ENCODE measurements around the gene HYAL2.

DNA sequence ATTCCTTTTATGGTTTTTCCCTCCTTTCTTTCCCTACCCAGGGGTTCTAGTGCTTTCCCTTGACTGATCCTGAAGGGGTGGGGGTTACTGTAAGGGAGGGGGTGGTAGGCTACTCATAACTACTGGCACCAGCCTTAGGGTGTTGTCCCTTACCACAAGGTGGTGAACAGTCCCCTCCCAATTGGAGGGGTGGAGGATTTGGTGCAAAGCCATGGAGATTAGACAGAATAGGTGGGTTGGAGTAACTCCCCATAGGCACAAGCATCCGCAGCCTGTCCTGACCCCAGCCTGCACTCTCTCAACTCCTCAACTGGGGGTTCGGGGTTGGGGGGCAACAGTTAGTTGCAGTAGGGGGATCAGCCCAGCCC, 2.6 kb upstream of the HYAL2 start:
- no peak for TF ChIP-seq EZH2 (IDR thresholded peaks at IDR 0.05; ENCODE audit: borderline replicate concordance, low read depth, low read length, severe bottlenecking)
- TF ChIP-seq, protein P1, sequence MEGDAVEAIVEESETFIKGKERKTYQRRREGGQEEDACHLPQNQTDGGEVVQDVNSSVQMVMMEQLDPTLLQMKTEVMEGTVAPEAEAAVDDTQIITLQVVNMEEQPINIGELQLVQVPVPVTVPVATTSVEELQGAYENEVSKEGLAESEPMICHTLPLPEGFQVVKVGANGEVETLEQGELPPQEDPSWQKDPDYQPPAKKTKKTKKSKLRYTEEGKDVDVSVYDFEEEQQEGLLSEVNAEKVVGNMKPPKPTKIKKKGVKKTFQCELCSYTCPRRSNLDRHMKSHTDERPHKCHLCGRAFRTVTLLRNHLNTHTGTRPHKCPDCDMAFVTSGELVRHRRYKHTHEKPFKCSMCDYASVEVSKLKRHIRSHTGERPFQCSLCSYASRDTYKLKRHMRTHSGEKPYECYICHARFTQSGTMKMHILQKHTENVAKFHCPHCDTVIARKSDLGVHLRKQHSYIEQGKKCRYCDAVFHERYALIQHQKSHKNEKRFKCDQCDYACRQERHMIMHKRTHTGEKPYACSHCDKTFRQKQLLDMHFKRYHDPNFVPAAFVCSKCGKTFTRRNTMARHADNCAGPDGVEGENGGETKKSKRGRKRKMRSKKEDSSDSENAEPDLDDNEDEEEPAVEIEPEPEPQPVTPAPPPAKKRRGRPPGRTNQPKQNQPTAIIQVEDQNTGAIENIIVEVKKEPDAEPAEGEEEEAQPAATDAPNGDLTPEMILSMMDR (IDR thresholded peaks at IDR 0.05; ENCODE audit: borderline replicate concordance, extremely low read depth, low read length, poor library complexity, severe bottlenecking): no peak
